ENCODE results near the gene WDR27.
"Not testable (repeated sequence)": the region's sequence is repeated elsewhere in the genome, so short reads cannot be mapped to it uniquely, and the experiment has no call there.

The WDR27 gene

DNA sequence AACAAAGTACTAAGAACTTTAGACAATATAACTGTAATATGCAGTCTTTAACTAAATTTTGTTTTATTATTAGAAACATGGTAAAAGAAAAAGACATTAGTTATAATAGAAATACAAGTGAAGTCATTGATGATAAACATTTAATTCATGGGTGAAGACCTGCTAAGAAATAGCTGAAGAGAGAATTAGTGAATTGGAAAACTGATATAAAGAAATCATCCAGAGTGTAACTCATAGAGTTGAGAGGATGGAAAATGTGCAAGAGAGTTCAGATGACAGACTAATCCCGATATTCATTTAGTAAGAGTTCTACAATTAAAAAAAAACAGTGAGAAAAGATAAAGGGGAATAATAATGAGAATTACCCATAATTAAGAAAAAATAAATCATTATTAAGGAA lies 227.5 kb downstream of the WDR27 start:
- TF ChIP-seq, protein P1, sequence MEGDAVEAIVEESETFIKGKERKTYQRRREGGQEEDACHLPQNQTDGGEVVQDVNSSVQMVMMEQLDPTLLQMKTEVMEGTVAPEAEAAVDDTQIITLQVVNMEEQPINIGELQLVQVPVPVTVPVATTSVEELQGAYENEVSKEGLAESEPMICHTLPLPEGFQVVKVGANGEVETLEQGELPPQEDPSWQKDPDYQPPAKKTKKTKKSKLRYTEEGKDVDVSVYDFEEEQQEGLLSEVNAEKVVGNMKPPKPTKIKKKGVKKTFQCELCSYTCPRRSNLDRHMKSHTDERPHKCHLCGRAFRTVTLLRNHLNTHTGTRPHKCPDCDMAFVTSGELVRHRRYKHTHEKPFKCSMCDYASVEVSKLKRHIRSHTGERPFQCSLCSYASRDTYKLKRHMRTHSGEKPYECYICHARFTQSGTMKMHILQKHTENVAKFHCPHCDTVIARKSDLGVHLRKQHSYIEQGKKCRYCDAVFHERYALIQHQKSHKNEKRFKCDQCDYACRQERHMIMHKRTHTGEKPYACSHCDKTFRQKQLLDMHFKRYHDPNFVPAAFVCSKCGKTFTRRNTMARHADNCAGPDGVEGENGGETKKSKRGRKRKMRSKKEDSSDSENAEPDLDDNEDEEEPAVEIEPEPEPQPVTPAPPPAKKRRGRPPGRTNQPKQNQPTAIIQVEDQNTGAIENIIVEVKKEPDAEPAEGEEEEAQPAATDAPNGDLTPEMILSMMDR (IDR thresholded peaks at IDR 0.05): no peak
- peaks cover 2% of the 10 kb centered on the region for H3K27me3 Mint-ChIP-seq (ENCODE audit: low read depth, poor library complexity)
- no peaks in the 10 kb centered on the region for H3K4me1 Mint-ChIP-seq
- H3K9me3 Mint-ChIP-seq: peaks cover 73% of the 10 kb centered on the region
- no peak for DNase-seq
- H3K27ac Mint-ChIP-seq: no peak overlapping the region
- H3K4me3 Mint-ChIP-seq: no peak overlapping the region
- peaks cover 49% of the 10 kb centered on the region for H3K36me3 Mint-ChIP-seq (ENCODE audit: low read depth)

DNA sequence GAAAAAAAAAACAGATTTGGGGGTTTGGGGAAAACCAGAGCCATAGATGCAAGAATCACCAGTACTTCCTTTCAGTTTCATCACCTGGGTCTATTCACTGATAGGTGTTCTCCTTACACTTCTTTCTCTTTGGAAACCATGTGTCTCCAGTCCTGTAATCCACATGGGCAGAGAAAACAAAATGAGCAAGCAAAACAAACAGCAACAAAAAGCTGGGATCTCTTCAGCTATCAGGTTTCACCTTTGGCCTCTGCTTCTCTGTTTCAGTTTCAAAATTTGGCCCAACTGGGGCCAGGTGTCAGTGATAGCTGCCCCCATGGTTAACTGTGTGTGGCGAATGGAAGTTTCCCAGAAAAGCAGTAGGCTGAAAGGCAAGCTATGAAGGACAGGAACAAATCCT lies 228.2 kb downstream of the WDR27 start:
- H3K9me3 Mint-ChIP-seq: peaks cover 71% of the 10 kb centered on the region
- no peak overlapping the region for H3K4me3 Mint-ChIP-seq
- no peaks in the 10 kb centered on the region for H3K4me1 Mint-ChIP-seq
- no peak overlapping the region for H3K27ac Mint-ChIP-seq
- TF ChIP-seq, protein P1 (IDR thresholded peaks at IDR 0.05): no peak
- no peak for DNase-seq
- peaks cover 49% of the 10 kb centered on the region for H3K36me3 Mint-ChIP-seq (ENCODE audit: low read depth)
- peaks cover 2% of the 10 kb centered on the region for H3K27me3 Mint-ChIP-seq (ENCODE audit: low read depth, poor library complexity)

DNA sequence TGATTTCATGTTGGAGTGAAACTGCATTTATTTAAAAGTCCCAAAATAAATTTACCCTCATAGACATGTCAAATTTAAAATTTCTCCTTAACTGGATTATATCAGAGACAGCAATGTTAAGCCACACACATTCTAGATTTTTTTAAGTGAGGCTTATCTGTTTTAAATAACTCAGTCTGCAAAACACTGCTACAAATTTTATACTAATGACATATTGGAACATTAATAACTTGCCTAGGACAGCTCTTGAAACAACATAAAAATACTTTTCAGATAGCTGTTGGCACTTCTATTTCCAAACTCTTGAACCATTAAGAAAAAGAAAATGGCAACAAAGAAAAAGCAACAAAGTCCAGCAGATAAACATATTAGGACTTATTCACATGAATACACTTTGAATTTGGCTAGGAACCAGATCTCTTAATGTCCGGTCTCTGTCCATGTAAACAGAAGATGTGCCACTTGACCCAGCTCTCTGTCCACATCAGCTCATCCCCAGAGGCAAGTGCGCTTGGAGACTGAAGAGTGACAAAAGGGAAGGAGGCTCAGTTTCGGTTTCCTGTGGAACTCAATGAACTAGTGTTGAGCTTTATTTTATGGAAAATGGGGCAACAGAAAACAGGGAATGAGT lies 228.9 kb downstream of the WDR27 start:
- H3K36me3 Mint-ChIP-seq (ENCODE audit: low read depth): peaks cover 51% of the 10 kb centered on the region
- H3K4me3 Mint-ChIP-seq: no peak overlapping the region
- peaks cover 2% of the 10 kb centered on the region for H3K27me3 Mint-ChIP-seq (ENCODE audit: low read depth, poor library complexity)
- H3K9me3 Mint-ChIP-seq: peaks cover 69% of the 10 kb centered on the region
- DNase-seq: no peak
- H3K4me1 Mint-ChIP-seq: no peaks in the 10 kb centered on the region
- TF ChIP-seq, protein P1 (IDR thresholded peaks at IDR 0.05): no peak
- H3K27ac Mint-ChIP-seq: no peak overlapping the region

DNA sequence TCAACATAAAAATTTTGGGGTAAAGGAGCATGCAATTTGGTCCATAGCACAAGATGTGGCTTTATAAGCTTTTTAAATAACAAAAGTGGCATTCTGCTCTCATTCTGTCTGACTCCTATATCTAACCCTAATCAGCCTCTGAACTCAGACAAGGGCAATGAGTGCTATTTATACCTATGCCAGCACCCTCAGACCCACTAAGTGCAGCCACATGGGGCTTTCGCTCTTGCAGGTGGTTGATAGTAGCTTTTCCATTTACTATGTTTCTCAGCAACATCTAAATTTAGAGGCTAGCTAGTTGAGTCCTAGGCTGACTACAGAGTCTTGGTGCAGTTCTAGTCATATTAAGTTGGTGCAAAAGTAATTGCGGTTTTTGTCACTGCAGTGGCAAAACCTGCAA lies 231.0 kb downstream of the WDR27 start:
- Mint-ChIP-seq H3K4me1 (no peaks in the 10 kb centered on the region), H3K9me3 (peaks cover 74% of the 10 kb centered on the region)

DNA sequence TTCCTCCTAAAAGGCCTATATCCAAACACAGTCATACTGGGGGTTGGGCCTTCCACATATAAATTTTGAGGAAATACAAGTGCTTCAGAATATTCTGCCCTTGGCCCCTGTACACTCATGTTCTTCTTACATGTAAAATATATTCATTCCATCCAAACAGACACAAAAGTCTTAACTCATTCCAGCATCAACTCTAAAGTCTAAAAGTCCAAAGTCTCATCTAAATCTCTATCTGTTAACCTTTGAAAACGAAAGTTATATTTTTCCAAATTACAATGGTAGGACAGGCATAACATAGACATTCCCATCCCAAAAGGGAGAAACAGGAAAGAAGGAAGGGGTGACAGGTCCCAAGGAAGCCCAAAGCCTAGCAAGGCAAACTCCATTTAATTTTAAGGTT lies 232.8 kb downstream of the WDR27 start:
- Mint-ChIP-seq H3K27me3 (ENCODE audit: low read depth, poor library complexity) (peaks cover 2% of the 10 kb centered on the region), H3K4me3 (no peak overlapping the region), H3K4me1 (no peaks in the 10 kb centered on the region), H3K9me3 (peaks cover 67% of the 10 kb centered on the region), H3K27ac (no peak overlapping the region), H3K36me3 (ENCODE audit: low read depth) (peaks cover 52% of the 10 kb centered on the region)
- TF ChIP-seq, protein P1 (IDR thresholded peaks at IDR 0.05): no peak
- DNase-seq: no peak

More for the DNA sequence above, 231.0 kb downstream of the WDR27 start:
- no peak for DNase-seq
- peaks cover 58% of the 10 kb centered on the region for H3K36me3 Mint-ChIP-seq (ENCODE audit: low read depth)
- TF ChIP-seq, protein P1 (IDR thresholded peaks at IDR 0.05): no peak
- no peak overlapping the region for H3K4me3 Mint-ChIP-seq
- H3K27me3 Mint-ChIP-seq (ENCODE audit: low read depth, poor library complexity): peaks cover 2% of the 10 kb centered on the region
- no peak overlapping the region for H3K27ac Mint-ChIP-seq

DNA sequence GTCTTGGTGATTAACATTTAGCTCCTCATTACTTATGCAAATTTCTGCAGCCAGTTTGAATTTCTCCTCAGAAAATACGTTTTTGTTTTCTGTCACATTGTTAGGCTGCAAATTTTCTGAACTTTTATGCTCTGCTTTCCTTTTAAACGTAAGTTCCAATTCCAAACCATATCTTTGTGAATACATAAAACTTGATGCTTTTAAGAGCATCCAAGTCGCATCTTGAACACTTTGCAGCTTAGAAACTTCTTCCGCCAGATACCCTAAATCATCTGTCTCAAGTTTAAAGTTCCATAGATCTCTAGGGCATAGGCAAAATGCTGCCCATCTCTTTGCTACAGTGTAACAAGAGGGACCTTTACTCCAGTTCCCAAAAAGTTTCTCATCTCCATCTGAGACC lies 234.1 kb downstream of the WDR27 start:
- Mint-ChIP-seq H3K9me3 (peaks cover 59% of the 10 kb centered on the region), H3K36me3 (ENCODE audit: low read depth) (peaks cover 45% of the 10 kb centered on the region)
- not testable (repeated sequence) for DNase-seq; H3K27me3 Mint-ChIP-seq (ENCODE audit: low read depth, poor library complexity); H3K4me1 Mint-ChIP-seq; H3K4me3 Mint-ChIP-seq; H3K27ac Mint-ChIP-seq

DNA sequence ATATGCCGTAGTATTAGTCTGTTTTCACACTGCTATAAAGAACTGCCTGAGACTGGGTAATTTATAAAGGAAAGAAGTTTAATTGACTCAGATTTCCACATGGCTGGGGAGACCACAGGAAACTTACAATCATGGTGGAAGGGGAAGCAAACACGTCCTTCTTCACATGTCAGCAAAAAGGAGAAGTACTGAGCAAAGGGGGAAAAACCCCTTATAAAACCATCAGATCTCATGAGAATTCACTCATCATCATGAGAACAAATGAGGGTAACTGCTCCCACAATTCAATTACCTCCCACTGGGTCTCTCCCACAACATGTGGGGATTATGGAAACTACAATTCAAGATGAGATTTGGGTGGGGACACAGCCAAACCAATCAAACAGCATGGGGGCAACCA lies 235.6 kb downstream of the WDR27 start:
- H3K4me3 Mint-ChIP-seq; H3K4me1 Mint-ChIP-seq; H3K27ac Mint-ChIP-seq; DNase-seq; H3K27me3 Mint-ChIP-seq (ENCODE audit: low read depth, poor library complexity): not testable (repeated sequence)
- Mint-ChIP-seq H3K9me3 (peaks cover 61% of the 10 kb centered on the region), H3K36me3 (ENCODE audit: low read depth) (peaks cover 45% of the 10 kb centered on the region)

Data from nephron progenitor cell (in vitro differentiated cells).